ENCODE data around the gene PDCL3.

- no peak for TF ChIP-seq POLR2A (IDR thresholded peaks at IDR 0.05)
- TF ChIP-seq, protein P1, sequence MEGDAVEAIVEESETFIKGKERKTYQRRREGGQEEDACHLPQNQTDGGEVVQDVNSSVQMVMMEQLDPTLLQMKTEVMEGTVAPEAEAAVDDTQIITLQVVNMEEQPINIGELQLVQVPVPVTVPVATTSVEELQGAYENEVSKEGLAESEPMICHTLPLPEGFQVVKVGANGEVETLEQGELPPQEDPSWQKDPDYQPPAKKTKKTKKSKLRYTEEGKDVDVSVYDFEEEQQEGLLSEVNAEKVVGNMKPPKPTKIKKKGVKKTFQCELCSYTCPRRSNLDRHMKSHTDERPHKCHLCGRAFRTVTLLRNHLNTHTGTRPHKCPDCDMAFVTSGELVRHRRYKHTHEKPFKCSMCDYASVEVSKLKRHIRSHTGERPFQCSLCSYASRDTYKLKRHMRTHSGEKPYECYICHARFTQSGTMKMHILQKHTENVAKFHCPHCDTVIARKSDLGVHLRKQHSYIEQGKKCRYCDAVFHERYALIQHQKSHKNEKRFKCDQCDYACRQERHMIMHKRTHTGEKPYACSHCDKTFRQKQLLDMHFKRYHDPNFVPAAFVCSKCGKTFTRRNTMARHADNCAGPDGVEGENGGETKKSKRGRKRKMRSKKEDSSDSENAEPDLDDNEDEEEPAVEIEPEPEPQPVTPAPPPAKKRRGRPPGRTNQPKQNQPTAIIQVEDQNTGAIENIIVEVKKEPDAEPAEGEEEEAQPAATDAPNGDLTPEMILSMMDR (IDR thresholded peaks at IDR 0.05) = no peak
Observed at GRCh38 chr2:100561191-100561590, 1.6 kb upstream of the PDCL3 start.

Data from ovary (tissue), 3 donors.